Measurements from ENCODE around the gene FBXW12.
A peak's percentile ranks its signal among the peaks of the same experiment; 100 is the strongest.
"Not testable (repeated sequence)": the region's sequence is repeated elsewhere in the genome, so short reads cannot be mapped to it uniquely, and the experiment has no call there.

Gene FBXW12
- 0 reads per million in 2 donors for total RNA-seq

- no peak for DNase-seq
These were observed at the start of gene FBXW12 for GRCh38 chr3:48371651-48372376. Gene FBXW12, plus strand, starts transcription at chr3:48372219. Its CDS starts 549 bp downstream, at chr3:48372768.

GRCh38 chr3:48331706-48332435 is 40.1 kb upstream of the FBXW12 start:
- not testable (repeated sequence) for DNase-seq

- DNase-seq, result not testable (repeated sequence)
These were observed 38.4 kb upstream of the FBXW12 start, which contains the start of gene SPINK8 for GRCh38 chr3:48333346-48334245. Gene SPINK8, minus strand, starts transcription at chr3:48333661. Its CDS starts 5,320 bp downstream, at chr3:48328341.

GRCh38 chr3:48334605-48335004 is 37.4 kb upstream of the FBXW12 start:
- no peak for DNase-seq

GRCh38 chr3:48335286-48335685 is 36.7 kb upstream of the FBXW12 start:
- DNase-seq, result not testable (repeated sequence)

- not testable (repeated sequence) for DNase-seq
These were observed 34.5 kb upstream of the FBXW12 start for GRCh38 chr3:48337536-48337935.

- DNase-seq, result no peak
These were observed 33.4 kb upstream of the FBXW12 start for GRCh38 chr3:48338635-48339034.

- DNase-seq, result no peak
These were observed 28.6 kb upstream of the FBXW12 start for GRCh38 chr3:48343432-48343831.

- no peak for DNase-seq
These were observed 27.0 kb upstream of the FBXW12 start for GRCh38 chr3:48344867-48345507.

GRCh38 chr3:48345946-48346572 is 26.0 kb upstream of the FBXW12 start:
- peak in 1 of 5 experiments; percentile 45 for DNase-seq

GRCh38 chr3:48347500-48347899 is 24.5 kb upstream of the FBXW12 start:
- DNase-seq, result no peak

- DNase-seq, result no peak
These were observed 19.5 kb upstream of the FBXW12 start for GRCh38 chr3:48352546-48352945.

- DNase-seq, result no peak
These were observed 18.0 kb upstream of the FBXW12 start for GRCh38 chr3:48353987-48354386.

GRCh38 chr3:48356419-48356818 is 15.6 kb upstream of the FBXW12 start:
- DNase-seq, result no peak

GRCh38 chr3:48361928-48362327 is 10.1 kb upstream of the FBXW12 start:
- no peak for DNase-seq

GRCh38 chr3:48364840-48365239 is 7.2 kb upstream of the FBXW12 start:
- DNase-seq, result peak in 1 of 5 experiments; percentile 52

GRCh38 chr3:48367201-48367600 is 4.8 kb upstream of the FBXW12 start:
- no peak for DNase-seq

GRCh38 chr3:48369693-48370332 is 2.2 kb upstream of the FBXW12 start:
- no peak for DNase-seq

- DNase-seq, result no peak
These were observed 1.7 kb upstream of the FBXW12 start for GRCh38 chr3:48370333-48370713.

- DNase-seq, result no peak
These were observed 355 bp downstream of the FBXW12 start for GRCh38 chr3:48372377-48372770.

GRCh38 chr3:48372862-48373435 is 930 bp downstream of the FBXW12 start:
- DNase-seq, result no peak
